SU-DHL-6 (cell line): ENCODE data around the gene RALGAPA1.
A peak's percentile ranks its signal among the peaks of the same experiment; 100 is the strongest.

Experiments
- H2AFZ ChIP-seq: fragments of 200-600 bp; sonication (generic); 2 replicates; pipeline ENCODE4 v1.6.1; 2014; ENCODE audit warnings: low read depth, mild to moderate bottlenecking, moderate library complexity, mixed read lengths, antibody characterized with exemption, low read length; ENCODE audit not compliant: severe bottlenecking
- H3F3A ChIP-seq: fragments of 200-600 bp; shearing (Covaris generic); 2 replicates; pipeline ENCODE4 v1.6.0; 2016; ENCODE audit warnings: antibody characterized with exemption, mild to moderate bottlenecking; ENCODE audit not compliant: insufficient read depth
- H3K27ac ChIP-seq: fragments of 200-600 bp; sonication (generic); 2 replicates; pipeline ENCODE4 v1.5.1; 2016; ENCODE audit warnings: low read depth, mild to moderate bottlenecking, low read length, moderate library complexity, mixed read lengths
- H3K27me3 ChIP-seq: fragments of 200-600 bp; sonication (generic), shearing (Covaris generic); 2 replicates; pipeline ENCODE4 v1.6.0; 2014; ENCODE audit warnings: mild to moderate bottlenecking, low read length
- H3K36me3 ChIP-seq: fragments of 200-600 bp; sonication (generic); 2 replicates; pipeline ENCODE4 v1.6.1; 2014; ENCODE audit warnings: mild to moderate bottlenecking, low read length, mixed read lengths
- H3K4me2 ChIP-seq: fragments of 300-600, 200-600 bp; shearing (Covaris generic), sonication (generic); 2 replicates; pipeline ENCODE4 v1.6.0; 2014; ENCODE audit warnings: low read length, low read depth, mild to moderate bottlenecking; ENCODE audit not compliant: poor library complexity, severe bottlenecking
- H3K4me3 ChIP-seq: fragments of 200-600 bp; sonication (generic); 2 replicates; pipeline ENCODE4 v1.5.1; 2014; ENCODE audit warnings: antibody characterized with exemption, low read length, mild to moderate bottlenecking, mixed read lengths; ENCODE audit not compliant: insufficient read depth, poor library complexity, severe bottlenecking
- H3K79me2 ChIP-seq: fragments of 200-600 bp; sonication (generic); 2 replicates; pipeline ENCODE4 v1.6.1; 2014; ENCODE audit warnings: mild to moderate bottlenecking, low read length, moderate library complexity; ENCODE audit not compliant: insufficient read depth
- H3K9ac ChIP-seq: fragments of 200-600 bp; sonication (generic); 2 replicates; pipeline ENCODE4 v1.7.0; 2014; ENCODE audit warnings: mild to moderate bottlenecking, low read length
- H3K9me2 ChIP-seq: fragments of 200-600 bp; sonication (generic); replicated peaks from 2 replicates; pipeline ENCODE4 v1.6.1; 2014; ENCODE audit warnings: low read length; ENCODE audit not compliant: insufficient read depth
- H3K9me3 ChIP-seq: fragments of 200-600 bp; sonication (generic); 2 replicates; pipeline ENCODE4 v1.6.1; 2014; ENCODE audit warnings: low read length, mixed read lengths; ENCODE audit not compliant: insufficient read depth
- H4K20me1 ChIP-seq: fragments of 200-600 bp; sonication (generic); 2 replicates; pipeline ENCODE4 v1.6.1; 2014; ENCODE audit warnings: low read depth, mild to moderate bottlenecking, antibody characterized with exemption, low read length, moderate library complexity, mixed read lengths
- CTCF ChIP-seq: fragments of 200-600 bp; sonication (generic); IDR thresholded peaks from one replicate; pipeline ENCODE4 v1.5.1; 2017; ENCODE audit warnings: antibody characterized with exemption, mild to moderate bottlenecking, low read length, moderate library complexity; ENCODE audit not compliant: insufficient read depth, poor library complexity, severe bottlenecking
- EZH2phosphoT487 ChIP-seq: fragments of 200-600 bp; sonication (generic), shearing (Covaris generic); conservative IDR thresholded peaks from 2 replicates; pipeline ENCODE4 v1.6.1; 2018; ENCODE audit warnings: mild to moderate bottlenecking, antibody characterized with exemption, low read length, moderate library complexity, mixed read lengths

The RALGAPA1 gene

GRCh38 chr14:35809597-35809996, 502 bp upstream of the RALGAPA1 start:
- Histone ChIP-seq H4K20me1 (no peaks in the 10 kb centered on the region), H3K9me2 (no peaks in the 10 kb centered on the region), H3K27ac (0 out of 2 replicates have a peak overlapping the region, but pooled peaks have one; percentile 79), H3K4me3 (no peak overlapping the region), H3F3A (peaks cover 34% of the 10 kb centered on the region), H3K27me3 (no peaks in the 10 kb centered on the region), H2AFZ (peak overlapping the region; percentile 3), H3K36me3 (no peaks in the 10 kb centered on the region), H3K9me3 (no peaks in the 10 kb centered on the region), H3K9ac (no peak overlapping the region), H3K4me2 (peak overlapping the region; percentile 65), H3K79me2 (peaks cover 19% of the 10 kb centered on the region)
- TF ChIP-seq CTCF (no peak), EZH2phosphoT487 (no peak)

- TF ChIP-seq EZH2phosphoT487 = no peak
- TF ChIP-seq CTCF = no peak
- peaks cover 19% of the 10 kb centered on the region for H3K79me2 ChIP-seq
- H3K27ac ChIP-seq = peak overlapping the region; percentile 79
Observed at GRCh38 chr14:35808076-35808637, 938 bp downstream of the RALGAPA1 start.

GRCh38 chr14:35807131-35807961, 1.7 kb downstream of the RALGAPA1 start:
- peak overlapping the region; percentile 72 for H3K4me3 ChIP-seq
- H3K27ac ChIP-seq = no peak overlapping the region
- H3K9ac ChIP-seq = no peak overlapping the region
- H3K9me2 ChIP-seq = no peaks in the 10 kb centered on the region
- TF ChIP-seq CTCF (no peak), EZH2phosphoT487 (no peak)
- no peaks in the 10 kb centered on the region for H3K36me3 ChIP-seq
- peak overlapping the region; percentile 65 for H3K4me2 ChIP-seq
- no peaks in the 10 kb centered on the region for H3K27me3 ChIP-seq
- H3F3A ChIP-seq = peaks cover 34% of the 10 kb centered on the region
- no peaks in the 10 kb centered on the region for H3K9me3 ChIP-seq
- H3K79me2 ChIP-seq = peaks cover 19% of the 10 kb centered on the region
- no peak overlapping the region for H2AFZ ChIP-seq
- H4K20me1 ChIP-seq = no peaks in the 10 kb centered on the region

More at GRCh38 chr14:35808076-35808637, 938 bp downstream of the RALGAPA1 start:
- Histone ChIP-seq H3K9ac (peak overlapping the region; percentile 83), H2AFZ (peak overlapping the region; percentile 92), H3K4me3 (peak overlapping the region; percentile 72), H3K9me3 (no peaks in the 10 kb centered on the region), H3K4me2 (peak overlapping the region; percentile 65), H3K36me3 (no peaks in the 10 kb centered on the region), H3K9me2 (no peaks in the 10 kb centered on the region), H4K20me1 (no peaks in the 10 kb centered on the region), H3F3A (peaks cover 34% of the 10 kb centered on the region), H3K27me3 (no peaks in the 10 kb centered on the region)
